GM12872 (cell line): Measurements from ENCODE around the gene LAMA1.

Experiments
- TF ChIP-seq, protein P1 (sequence below): IDR thresholded peaks from 3 replicates; pipeline ENCODE4 v1.5.1; 2011; ENCODE audit warnings: low read depth, mild to moderate bottlenecking, low read length, moderate library complexity; ENCODE audit not compliant: insufficient read depth

LAMA1 gene

DNA sequence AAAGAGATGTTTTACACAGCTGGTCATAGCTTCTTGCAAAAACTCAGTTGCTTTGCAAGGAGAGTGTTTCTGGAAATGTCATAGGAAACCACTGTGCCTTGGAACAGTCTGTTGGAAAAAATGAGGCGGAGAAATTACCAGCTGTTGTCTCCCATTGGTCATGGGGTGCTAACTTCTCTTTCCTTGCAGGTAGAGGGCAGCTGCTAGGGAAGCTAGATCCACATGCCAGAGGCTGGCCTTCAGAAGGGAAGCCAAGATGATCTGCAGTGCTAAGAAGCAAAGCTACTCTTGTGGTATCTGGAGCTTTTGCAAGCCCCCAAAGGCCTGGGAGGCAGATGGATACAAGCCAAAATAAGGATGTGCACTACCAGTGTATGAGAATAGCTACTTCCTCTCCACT, 34.8 kb upstream of the LAMA1 start:
- TF ChIP-seq, protein P1, sequence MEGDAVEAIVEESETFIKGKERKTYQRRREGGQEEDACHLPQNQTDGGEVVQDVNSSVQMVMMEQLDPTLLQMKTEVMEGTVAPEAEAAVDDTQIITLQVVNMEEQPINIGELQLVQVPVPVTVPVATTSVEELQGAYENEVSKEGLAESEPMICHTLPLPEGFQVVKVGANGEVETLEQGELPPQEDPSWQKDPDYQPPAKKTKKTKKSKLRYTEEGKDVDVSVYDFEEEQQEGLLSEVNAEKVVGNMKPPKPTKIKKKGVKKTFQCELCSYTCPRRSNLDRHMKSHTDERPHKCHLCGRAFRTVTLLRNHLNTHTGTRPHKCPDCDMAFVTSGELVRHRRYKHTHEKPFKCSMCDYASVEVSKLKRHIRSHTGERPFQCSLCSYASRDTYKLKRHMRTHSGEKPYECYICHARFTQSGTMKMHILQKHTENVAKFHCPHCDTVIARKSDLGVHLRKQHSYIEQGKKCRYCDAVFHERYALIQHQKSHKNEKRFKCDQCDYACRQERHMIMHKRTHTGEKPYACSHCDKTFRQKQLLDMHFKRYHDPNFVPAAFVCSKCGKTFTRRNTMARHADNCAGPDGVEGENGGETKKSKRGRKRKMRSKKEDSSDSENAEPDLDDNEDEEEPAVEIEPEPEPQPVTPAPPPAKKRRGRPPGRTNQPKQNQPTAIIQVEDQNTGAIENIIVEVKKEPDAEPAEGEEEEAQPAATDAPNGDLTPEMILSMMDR, result no peak

GRCh38 chr18:7147399-7147798, 29.8 kb upstream of the LAMA1 start:
- TF ChIP-seq, protein P1, result no peak

- TF ChIP-seq, protein P1, result no peak
Measured at GRCh38 chr18:7146067-7146466, 28.5 kb upstream of the LAMA1 start.

DNA sequence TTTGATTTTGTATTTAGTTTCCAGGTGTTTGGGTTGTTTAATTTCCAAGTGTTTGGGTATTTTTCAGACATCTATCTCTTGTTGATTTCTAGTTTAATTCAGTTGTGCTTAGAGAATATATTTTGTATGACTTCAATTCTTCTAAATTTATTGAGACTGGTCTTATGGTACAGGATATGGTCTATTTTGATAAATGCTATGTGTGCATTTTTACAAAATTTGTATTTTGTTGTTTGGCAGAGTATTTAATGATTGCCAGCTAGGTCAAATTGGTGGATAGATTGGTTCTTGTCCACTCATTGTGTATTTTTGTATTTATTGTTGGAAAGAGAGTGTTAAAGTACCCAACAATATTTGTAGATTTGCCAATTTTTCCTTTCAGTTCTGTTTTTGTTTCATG, 23.7 kb upstream of the LAMA1 start:
- TF ChIP-seq, protein P1, result no peak

- TF ChIP-seq, protein P1, result no peak
Measured at GRCh38 chr18:7139409-7139808, 21.8 kb upstream of the LAMA1 start.

GRCh38 chr18:7133181-7133580, 15.6 kb upstream of the LAMA1 start:
- TF ChIP-seq, protein P1, result no peak

GRCh38 chr18:7132356-7133150, 15.0 kb upstream of the LAMA1 start:
- TF ChIP-seq, protein P1, result no peak
